ENCODE data around the gene KRT10.
"Not testable (repeated sequence)": the region's sequence is repeated elsewhere in the genome, so short reads cannot be mapped to it uniquely, and the experiment has no call there.

Gene KRT10

GRCh38 chr17:40822132-40822812 lies at the start of gene KRT10:
KRT10 (minus strand) TSS chr17:40822614; CDS start chr17:40822585, 29 bp downstream.
- Histone ChIP-seq H3K9me3 (ENCODE audit: control insufficient read depth, low read length) (no peaks in the 10 kb centered on the region), H3K9ac (ENCODE audit: low read length) (no peak within 1 kb of the TSS), H3K4me3 (ENCODE audit: low read length) (no peak within 1 kb of the TSS), H3K36me3 (ENCODE audit: control insufficient read depth, insufficient read depth, low read length) (no peaks in the 10 kb centered on the region), H3K27me3 (ENCODE audit: control insufficient read depth, insufficient read depth, low read length) (no peaks in the 10 kb centered on the region), H3K4me1 (ENCODE audit: control insufficient read depth, insufficient read depth, low read length) (no peaks in the 10 kb centered on the region)

- H3K9ac ChIP-seq (ENCODE audit: low read length): no peak overlapping the region
- no peak overlapping the region for H3K4me3 ChIP-seq (ENCODE audit: low read length)
- no peaks in the 10 kb centered on the region for H3K9me3 ChIP-seq (ENCODE audit: control insufficient read depth, low read length)
- H3K4me1 ChIP-seq (ENCODE audit: control insufficient read depth, insufficient read depth, low read length): no peaks in the 10 kb centered on the region
- H3K36me3 ChIP-seq (ENCODE audit: control insufficient read depth, insufficient read depth, low read length): no peaks in the 10 kb centered on the region
- no peaks in the 10 kb centered on the region for H3K27me3 ChIP-seq (ENCODE audit: control insufficient read depth, insufficient read depth, low read length)
These were observed 48.9 kb upstream of the KRT10 start for GRCh38 chr17:40871316-40871715.

- Histone ChIP-seq H3K36me3 (ENCODE audit: control insufficient read depth, insufficient read depth, low read length) (no peaks in the 10 kb centered on the region), H3K4me1 (ENCODE audit: control insufficient read depth, insufficient read depth, low read length) (no peaks in the 10 kb centered on the region), H3K4me3 (ENCODE audit: low read length) (no peak overlapping the region), H3K27me3 (ENCODE audit: control insufficient read depth, insufficient read depth, low read length) (no peaks in the 10 kb centered on the region), H3K9ac (ENCODE audit: low read length) (no peak overlapping the region), H3K9me3 (ENCODE audit: control insufficient read depth, low read length) (no peaks in the 10 kb centered on the region)
These were observed 47.7 kb upstream of the KRT10 start for GRCh38 chr17:40870136-40870535.

- no peak within 1 kb of the TSS for H3K9ac ChIP-seq (ENCODE audit: low read length)
- no peaks in the 10 kb centered on the region for H3K9me3 ChIP-seq (ENCODE audit: control insufficient read depth, low read length)
- no peaks in the 10 kb centered on the region for H3K27me3 ChIP-seq (ENCODE audit: control insufficient read depth, insufficient read depth, low read length)
- peaks cover 6% of the 10 kb centered on the region for H3K4me1 ChIP-seq (ENCODE audit: control insufficient read depth, insufficient read depth, low read length)
- no peak within 1 kb of the TSS for H3K4me3 ChIP-seq (ENCODE audit: low read length)
- H3K36me3 ChIP-seq (ENCODE audit: control insufficient read depth, insufficient read depth, low read length): no peaks in the 10 kb centered on the region
These were observed 44.4 kb upstream of the KRT10 start, which contains the start of gene KRT12 for GRCh38 chr17:40866838-40867237. KRT12 (minus strand) TSS chr17:40867223; CDS start chr17:40867186, 37 bp downstream.

- Histone ChIP-seq H3K4me1 (ENCODE audit: control insufficient read depth, insufficient read depth, low read length) (peaks cover 14% of the 10 kb centered on the region), H3K27me3 (ENCODE audit: control insufficient read depth, insufficient read depth, low read length) (no peaks in the 10 kb centered on the region), H3K36me3 (ENCODE audit: control insufficient read depth, insufficient read depth, low read length) (no peaks in the 10 kb centered on the region), H3K9me3 (ENCODE audit: control insufficient read depth, low read length) (no peaks in the 10 kb centered on the region), H3K9ac (ENCODE audit: low read length) (no peak overlapping the region), H3K4me3 (ENCODE audit: low read length) (no peak overlapping the region)
These were observed 42.4 kb upstream of the KRT10 start for GRCh38 chr17:40864661-40865390.

GRCh38 chr17:40862985-40863733 lies 40.7 kb upstream of the KRT10 start:
- Histone ChIP-seq H3K36me3 (ENCODE audit: control insufficient read depth, insufficient read depth, low read length) (no peaks in the 10 kb centered on the region), H3K4me1 (ENCODE audit: control insufficient read depth, insufficient read depth, low read length) (peaks cover 30% of the 10 kb centered on the region), H3K4me3 (ENCODE audit: low read length) (no peak overlapping the region), H3K9ac (ENCODE audit: low read length) (peak overlapping the region; percentile 5), H3K9me3 (ENCODE audit: control insufficient read depth, low read length) (no peaks in the 10 kb centered on the region), H3K27me3 (ENCODE audit: control insufficient read depth, insufficient read depth, low read length) (no peaks in the 10 kb centered on the region)

GRCh38 chr17:40859536-40859935 lies 37.1 kb upstream of the KRT10 start:
- Histone ChIP-seq H3K4me1 (ENCODE audit: control insufficient read depth, insufficient read depth, low read length) (peaks cover 33% of the 10 kb centered on the region), H3K36me3 (ENCODE audit: control insufficient read depth, insufficient read depth, low read length) (no peaks in the 10 kb centered on the region), H3K27me3 (ENCODE audit: control insufficient read depth, insufficient read depth, low read length) (no peaks in the 10 kb centered on the region), H3K9ac (ENCODE audit: low read length) (no peak overlapping the region), H3K4me3 (ENCODE audit: low read length) (no peak overlapping the region), H3K9me3 (ENCODE audit: control insufficient read depth, low read length) (no peaks in the 10 kb centered on the region)

GRCh38 chr17:40858667-40859066 lies 36.3 kb upstream of the KRT10 start:
- H3K9me3 ChIP-seq (ENCODE audit: control insufficient read depth, low read length): not testable (repeated sequence)
- peaks cover 41% of the 10 kb centered on the region for H3K4me1 ChIP-seq (ENCODE audit: control insufficient read depth, insufficient read depth, low read length)

GRCh38 chr17:40857535-40857934 lies 35.1 kb upstream of the KRT10 start:
- Histone ChIP-seq H3K9me3 (ENCODE audit: control insufficient read depth, low read length) (no peaks in the 10 kb centered on the region), H3K36me3 (ENCODE audit: control insufficient read depth, insufficient read depth, low read length) (no peaks in the 10 kb centered on the region), H3K27me3 (ENCODE audit: control insufficient read depth, insufficient read depth, low read length) (no peaks in the 10 kb centered on the region), H3K9ac (ENCODE audit: low read length) (no peak overlapping the region), H3K4me3 (ENCODE audit: low read length) (no peak overlapping the region), H3K4me1 (ENCODE audit: control insufficient read depth, insufficient read depth, low read length) (peaks cover 35% of the 10 kb centered on the region)

More at GRCh38 chr17:40858667-40859066, 36.3 kb upstream of the KRT10 start:
- H3K4me3 ChIP-seq (ENCODE audit: low read length); H3K27me3 ChIP-seq (ENCODE audit: control insufficient read depth, insufficient read depth, low read length); H3K9ac ChIP-seq (ENCODE audit: low read length); H3K36me3 ChIP-seq (ENCODE audit: control insufficient read depth, insufficient read depth, low read length): not testable (repeated sequence)

- no peak overlapping the region for H3K4me3 ChIP-seq (ENCODE audit: low read length)
- no peaks in the 10 kb centered on the region for H3K36me3 ChIP-seq (ENCODE audit: control insufficient read depth, insufficient read depth, low read length)
- H3K9ac ChIP-seq (ENCODE audit: low read length): no peak overlapping the region
- no peaks in the 10 kb centered on the region for H3K9me3 ChIP-seq (ENCODE audit: control insufficient read depth, low read length)
- H3K4me1 ChIP-seq (ENCODE audit: control insufficient read depth, insufficient read depth, low read length): peaks cover 22% of the 10 kb centered on the region
- no peaks in the 10 kb centered on the region for H3K27me3 ChIP-seq (ENCODE audit: control insufficient read depth, insufficient read depth, low read length)
These were observed 31.9 kb upstream of the KRT10 start for GRCh38 chr17:40854175-40854814.

- Histone ChIP-seq H3K36me3 (ENCODE audit: control insufficient read depth, insufficient read depth, low read length) (no peaks in the 10 kb centered on the region), H3K4me1 (ENCODE audit: control insufficient read depth, insufficient read depth, low read length) (peaks cover 8% of the 10 kb centered on the region), H3K4me3 (ENCODE audit: low read length) (no peak overlapping the region), H3K9me3 (ENCODE audit: control insufficient read depth, low read length) (no peaks in the 10 kb centered on the region), H3K9ac (ENCODE audit: low read length) (no peak overlapping the region), H3K27me3 (ENCODE audit: control insufficient read depth, insufficient read depth, low read length) (no peaks in the 10 kb centered on the region)
These were observed 29.9 kb upstream of the KRT10 start for GRCh38 chr17:40852364-40852763.

Data from mucosa of stomach (tissue), 1 donor.